Measurements from ENCODE around the gene EXD3.
"Not testable (repeated sequence)": the region's sequence is repeated elsewhere in the genome, so short reads cannot be mapped to it uniquely, and the experiment has no call there.

The EXD3 gene

DNA sequence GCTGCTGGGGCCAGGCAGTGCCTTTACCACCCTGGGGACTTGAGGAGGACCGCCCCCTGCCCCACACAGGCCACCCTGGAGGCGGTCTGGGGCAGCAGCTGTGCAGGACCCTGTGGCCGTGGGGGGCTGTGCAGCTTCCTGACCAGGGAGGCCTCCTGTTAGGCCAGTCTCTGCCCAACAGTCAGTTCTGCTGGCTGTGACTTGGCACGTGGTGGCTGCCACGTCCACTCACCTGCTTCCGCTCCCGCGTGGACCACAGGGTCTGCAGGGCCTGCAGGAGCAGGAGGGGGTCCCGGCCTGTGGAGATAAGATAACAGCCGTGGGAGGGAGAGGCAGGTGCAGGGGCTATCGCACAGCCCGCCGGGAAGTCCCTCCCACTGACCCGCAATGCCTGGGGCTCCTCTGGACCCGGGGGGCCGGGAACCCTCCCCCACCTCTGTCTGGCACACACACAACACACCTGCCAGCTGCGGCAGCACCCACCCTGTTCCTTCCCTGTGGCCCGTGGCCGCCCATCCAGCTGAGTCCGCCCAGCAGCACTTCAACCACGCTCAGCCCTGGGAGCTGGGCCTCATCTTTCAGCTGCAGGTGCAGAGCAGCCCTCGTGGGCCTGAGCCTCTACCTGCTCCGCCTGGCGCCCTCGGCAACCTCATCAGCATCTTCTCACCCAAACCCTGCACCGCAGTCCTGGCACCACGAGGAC is 39.7 kb downstream of the EXD3 start:
- TF ChIP-seq, protein P1, sequence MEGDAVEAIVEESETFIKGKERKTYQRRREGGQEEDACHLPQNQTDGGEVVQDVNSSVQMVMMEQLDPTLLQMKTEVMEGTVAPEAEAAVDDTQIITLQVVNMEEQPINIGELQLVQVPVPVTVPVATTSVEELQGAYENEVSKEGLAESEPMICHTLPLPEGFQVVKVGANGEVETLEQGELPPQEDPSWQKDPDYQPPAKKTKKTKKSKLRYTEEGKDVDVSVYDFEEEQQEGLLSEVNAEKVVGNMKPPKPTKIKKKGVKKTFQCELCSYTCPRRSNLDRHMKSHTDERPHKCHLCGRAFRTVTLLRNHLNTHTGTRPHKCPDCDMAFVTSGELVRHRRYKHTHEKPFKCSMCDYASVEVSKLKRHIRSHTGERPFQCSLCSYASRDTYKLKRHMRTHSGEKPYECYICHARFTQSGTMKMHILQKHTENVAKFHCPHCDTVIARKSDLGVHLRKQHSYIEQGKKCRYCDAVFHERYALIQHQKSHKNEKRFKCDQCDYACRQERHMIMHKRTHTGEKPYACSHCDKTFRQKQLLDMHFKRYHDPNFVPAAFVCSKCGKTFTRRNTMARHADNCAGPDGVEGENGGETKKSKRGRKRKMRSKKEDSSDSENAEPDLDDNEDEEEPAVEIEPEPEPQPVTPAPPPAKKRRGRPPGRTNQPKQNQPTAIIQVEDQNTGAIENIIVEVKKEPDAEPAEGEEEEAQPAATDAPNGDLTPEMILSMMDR (conservative IDR thresholded peaks at IDR 0.05) = no peak
- H3K27ac ChIP-seq = no peak overlapping the region

DNA sequence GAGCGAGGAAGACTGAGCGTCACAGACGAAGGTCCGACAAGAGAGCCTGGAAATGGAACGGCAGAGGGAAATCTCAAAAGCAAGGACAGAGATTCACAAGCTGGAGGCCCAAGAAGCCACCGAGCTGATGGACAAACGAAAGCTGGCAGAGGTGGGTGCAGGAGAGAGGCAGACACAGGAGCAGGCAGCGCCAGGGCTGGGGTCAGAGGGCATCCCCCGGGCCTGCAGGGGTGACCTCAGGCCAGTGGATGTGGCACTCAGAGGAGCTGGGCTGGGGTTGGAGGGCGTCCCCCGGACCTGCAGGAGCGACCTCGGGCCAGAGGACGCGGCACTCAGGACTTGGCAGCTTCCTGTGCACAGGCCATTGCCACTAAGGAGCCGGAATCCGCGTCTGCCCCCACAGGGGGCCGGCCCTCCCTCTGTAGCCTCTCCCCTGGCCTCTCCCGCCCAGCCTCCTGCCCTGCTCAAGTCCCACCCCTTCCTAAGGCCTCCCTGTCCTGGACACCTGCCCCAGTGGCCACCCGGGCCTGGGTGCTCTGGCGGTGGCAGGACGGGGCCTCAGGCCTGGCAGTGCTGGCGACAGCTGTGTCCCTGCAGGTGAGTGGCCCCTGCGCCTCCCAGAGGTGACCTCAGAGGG is 40.4 kb downstream of the EXD3 start:
- TF ChIP-seq, protein P1 (conservative IDR thresholded peaks at IDR 0.05) = no peak
- H3K27ac ChIP-seq = no peak overlapping the region

DNA sequence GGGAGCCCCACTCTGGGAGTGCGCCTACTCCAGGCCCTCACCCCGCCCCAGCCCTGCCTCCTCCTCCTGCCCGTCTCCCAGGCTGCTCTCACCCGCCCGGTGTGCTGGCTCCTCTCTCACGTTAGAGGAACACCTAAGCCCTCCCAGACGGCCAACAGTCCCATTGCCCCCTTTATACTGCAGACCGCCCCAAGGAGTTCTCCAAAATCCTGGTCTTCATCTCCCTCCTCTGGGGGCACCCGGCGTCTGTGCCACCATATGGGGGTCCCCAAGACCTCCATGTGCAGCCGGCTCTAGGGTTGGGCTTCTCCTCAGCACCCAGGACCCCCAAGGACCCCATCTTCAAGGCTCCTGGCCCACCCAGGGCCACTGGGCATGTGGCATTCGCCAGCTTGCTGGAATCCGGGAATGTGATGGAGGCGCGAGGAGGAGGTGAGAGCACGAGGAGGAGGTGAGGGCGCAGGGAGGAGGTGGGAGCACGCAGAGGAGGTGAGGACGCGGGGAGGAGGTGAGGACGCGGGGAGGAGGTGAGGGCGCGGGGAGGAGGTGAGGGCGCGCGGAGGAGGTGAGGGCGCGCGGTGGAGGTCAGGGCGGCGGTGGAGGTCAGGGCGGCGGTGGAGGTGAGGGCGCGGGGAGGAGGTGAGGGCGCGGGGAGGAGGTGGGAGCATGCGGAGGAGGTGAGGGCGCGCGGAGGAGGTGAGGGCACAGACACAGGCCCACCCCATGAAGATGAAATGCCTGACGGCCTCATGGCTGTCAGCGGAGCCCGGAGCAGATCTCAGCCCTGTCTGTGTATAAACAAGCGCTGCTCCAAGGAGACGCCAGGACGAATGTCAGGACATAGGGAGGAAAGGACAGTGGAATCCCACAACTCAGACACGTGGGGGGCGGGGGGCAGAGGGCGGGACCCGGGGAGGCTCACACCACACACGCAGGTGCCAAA is 41.2 kb downstream of the EXD3 start:
- TF ChIP-seq, protein P1 (conservative IDR thresholded peaks at IDR 0.05) = no peak
- H3K27ac ChIP-seq = no peak overlapping the region

DNA sequence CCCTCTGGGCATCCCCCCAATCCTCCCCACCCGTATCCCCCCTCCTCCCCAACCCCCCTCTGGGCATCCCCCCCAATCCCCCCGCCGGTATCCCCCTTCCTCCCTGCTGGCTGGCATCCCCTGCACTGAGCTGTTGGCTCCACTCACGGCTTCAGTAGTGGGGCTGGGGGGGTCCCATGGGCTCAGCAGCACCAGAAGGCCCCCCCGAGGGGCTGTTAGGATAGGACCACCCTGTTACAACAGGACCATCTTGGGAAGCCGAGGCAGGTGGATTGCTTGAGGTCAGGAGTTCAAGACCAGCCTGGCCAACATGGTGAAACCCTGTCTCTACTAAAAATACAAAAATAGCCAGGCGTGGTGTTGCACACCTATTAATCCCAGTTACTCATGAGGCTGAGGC is 42.4 kb downstream of the EXD3 start:
- no peak overlapping the region for H3K27ac ChIP-seq
- TF ChIP-seq, protein P1 (conservative IDR thresholded peaks at IDR 0.05) = no peak

DNA sequence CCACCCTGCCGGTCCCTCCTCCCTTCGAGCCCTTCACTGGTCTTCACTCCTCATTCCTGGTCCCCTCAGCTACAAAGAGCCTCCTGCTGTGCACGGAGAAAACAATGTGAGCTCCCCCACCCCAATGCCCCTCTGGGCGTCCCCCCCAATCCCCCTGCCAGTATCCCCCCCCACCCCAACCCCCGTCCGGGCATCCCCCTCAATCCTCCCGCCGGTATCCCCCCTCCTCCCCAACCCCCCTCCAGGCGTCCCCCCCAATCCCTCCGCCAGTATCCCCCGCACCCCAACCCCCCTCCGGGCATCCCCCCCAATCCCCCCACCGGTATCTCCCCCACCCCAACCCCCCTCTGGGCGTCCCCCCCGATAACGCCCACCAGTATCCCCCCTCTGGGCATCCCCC is 42.8 kb downstream of the EXD3 start:
- H3K27ac ChIP-seq = no peak overlapping the region
- TF ChIP-seq, protein P1 (conservative IDR thresholded peaks at IDR 0.05) = no peak

DNA sequence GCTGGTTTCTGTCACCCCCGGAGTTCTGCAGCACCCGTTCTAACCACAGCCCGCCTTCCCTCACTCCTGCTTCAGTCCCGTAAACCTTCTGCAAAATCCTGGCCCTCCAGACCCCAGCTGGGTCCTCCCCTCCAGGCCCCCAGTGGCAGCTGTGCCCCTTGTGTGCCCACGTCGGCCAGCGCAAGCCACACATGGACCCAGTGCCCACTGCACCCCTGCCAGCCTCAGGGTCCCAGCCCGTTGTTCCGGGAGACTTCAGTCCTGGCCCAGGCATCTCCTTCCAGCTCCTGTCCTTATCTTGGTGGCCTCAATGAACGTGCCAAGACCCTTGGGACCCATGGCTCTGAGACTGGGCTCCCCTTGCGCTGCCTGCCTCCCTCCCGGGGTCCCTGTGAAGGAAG is 43.2 kb downstream of the EXD3 start:
- TF ChIP-seq, protein P1 (conservative IDR thresholded peaks at IDR 0.05) = no peak
- H3K27ac ChIP-seq = no peak overlapping the region

GRCh38 chr9:137378688-137379410 is 44.1 kb downstream of the EXD3 start:
- H3K27ac ChIP-seq = not testable (repeated sequence)

Measured in VCaP (cell line).